Embryonic facial prominence (tissue), 1 donor: Measurements from ENCODE around the gene AGBL5.
"Not testable (repeated sequence)": the region's sequence is repeated elsewhere in the genome, so short reads cannot be mapped to it uniquely, and the experiment has no call there.

Experiments used
- DNase-seq: peaks from one replicate; pipeline ENCODE4 v3.0.0-alpha.2; 2016; ENCODE audit errors: extremely low spot score

Gene AGBL5

DNA sequence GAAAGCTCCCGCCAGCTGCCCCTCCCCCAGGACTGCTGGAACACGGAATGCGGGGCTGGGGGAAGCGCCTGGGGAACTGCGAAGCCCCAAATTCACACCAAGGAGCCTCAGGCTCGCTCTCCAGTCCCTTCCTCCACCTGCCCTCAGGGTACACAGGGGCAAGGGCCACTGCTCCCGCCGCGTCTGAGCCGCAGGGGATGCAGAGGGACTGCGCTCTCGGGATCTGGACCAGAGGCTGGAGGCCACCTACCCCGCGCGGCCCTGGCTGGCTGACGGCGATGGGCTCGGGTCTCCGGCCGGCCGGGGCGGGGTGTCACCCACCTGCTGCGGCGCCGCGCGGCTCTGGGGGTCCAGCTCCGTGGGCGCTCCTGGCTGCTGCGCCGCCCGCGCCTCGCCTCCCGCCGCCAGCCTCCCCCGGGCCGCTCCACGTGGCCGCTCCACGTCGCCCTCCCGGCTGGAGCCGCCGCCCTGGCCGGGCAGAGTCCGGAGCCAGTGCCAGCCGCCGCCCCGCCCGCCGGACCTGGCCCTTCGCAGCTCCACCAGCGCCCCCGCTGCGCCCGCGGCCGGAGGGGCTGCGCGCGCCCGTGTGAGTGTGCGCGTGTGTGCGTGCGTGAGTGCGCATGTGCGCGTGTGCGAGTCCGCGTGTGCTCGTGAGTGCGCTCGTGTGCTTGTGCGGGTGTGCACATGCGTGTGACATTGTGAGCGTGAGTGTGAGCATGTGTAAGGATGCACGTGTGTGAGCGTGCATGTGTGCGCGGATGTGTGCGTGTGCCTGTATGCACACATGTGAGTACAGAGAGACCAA, 67.3 kb downstream of the AGBL5 start, which contains the start of gene CGREF1:
TSS of gene CGREF1 (minus strand) at position 604 of the 805 bp plus-strand sequence. CDS start 14,762 bp downstream, outside the sequence.
- DNase-seq, result no peak

DNA sequence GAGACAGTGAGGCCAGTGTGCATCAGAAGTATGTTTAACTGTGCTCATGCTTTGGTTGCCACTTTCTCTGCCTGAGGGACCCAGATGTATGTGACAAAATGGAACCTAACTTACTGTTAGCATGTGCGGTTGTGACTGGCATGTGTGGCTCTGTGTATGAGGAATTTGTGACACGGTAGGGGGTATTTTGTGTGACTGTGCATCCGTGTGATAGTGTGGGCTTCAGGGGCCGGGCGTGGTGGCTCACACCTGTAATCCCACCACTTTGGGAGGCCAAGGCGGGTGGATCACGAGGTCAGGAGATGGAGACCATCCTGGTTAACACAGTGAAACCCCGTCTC, 67.8 kb downstream of the AGBL5 start:
- not testable (repeated sequence) for DNase-seq
